NCI-H2029 (cell line): ENCODE results near the gene ST3GAL3.

Experiments used
- DNase-seq: peaks from one replicate; lab custom pipeline; 2025; lab: John Stamatoyannopoulos, UW

Gene ST3GAL3

DNA sequence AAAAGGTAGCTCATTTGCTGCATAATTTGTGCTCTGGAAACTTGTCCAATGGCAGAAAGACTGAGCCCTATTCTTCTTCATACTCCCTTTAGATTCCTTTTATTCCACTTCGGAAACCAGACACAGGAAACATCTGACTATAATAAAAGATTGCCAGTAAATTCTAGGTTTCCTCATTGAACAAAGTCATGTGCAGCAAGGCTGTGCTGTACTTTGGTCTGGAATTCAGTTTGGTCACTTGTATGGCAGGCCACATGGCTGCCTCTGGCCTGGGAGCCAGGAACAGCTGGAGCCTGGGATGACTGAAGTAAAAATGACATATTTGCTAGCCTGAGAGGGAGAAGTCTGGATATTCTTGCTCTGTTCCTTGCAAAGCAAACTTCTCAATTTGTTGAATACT is 79.6 kb downstream of the ST3GAL3 start:
- no peak for DNase-seq

DNA sequence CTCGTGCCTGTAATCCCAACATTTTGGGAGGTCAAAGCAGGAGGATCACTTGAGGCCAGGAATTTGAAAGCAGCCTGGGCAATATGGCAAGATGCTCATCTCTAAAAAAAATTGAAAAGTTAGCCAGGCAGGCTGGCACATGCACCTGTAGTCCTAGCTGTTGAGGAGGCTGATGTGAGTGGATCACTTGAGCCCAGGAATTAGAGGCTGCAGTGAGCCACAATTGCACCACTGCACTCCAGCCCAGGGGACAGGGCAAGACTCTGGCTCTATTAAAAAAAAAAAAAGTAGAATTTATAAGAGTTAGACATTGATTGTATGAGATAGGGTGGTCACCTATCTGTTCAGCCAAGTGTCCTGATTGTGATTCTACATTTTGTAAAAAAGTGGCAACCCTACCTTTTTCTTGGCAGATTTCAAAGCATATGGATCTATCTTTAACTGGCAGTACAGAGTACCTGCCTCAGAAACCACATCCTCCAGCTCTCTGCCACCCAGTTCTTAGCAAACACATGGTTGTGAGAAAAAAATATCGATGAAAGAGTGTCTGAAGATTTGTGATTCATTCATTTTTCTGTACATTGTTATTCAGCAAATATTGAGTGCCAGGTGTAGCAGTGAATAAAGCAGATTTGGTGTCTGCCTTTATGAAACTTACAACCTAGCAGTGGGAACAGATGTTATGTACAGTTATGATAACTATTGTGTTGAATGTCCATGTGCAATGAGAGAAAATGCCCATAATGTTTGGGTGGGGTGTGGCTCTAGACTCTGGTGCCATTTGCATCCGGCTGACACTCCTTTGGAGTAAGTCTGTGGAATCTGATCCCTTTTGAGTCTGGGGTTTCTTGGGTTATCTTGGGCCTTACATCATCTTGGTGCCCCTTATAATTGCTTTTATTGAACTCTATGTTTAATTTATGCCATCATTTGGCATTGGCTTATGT is 82.5 kb downstream of the ST3GAL3 start:
- no peak for DNase-seq

DNA sequence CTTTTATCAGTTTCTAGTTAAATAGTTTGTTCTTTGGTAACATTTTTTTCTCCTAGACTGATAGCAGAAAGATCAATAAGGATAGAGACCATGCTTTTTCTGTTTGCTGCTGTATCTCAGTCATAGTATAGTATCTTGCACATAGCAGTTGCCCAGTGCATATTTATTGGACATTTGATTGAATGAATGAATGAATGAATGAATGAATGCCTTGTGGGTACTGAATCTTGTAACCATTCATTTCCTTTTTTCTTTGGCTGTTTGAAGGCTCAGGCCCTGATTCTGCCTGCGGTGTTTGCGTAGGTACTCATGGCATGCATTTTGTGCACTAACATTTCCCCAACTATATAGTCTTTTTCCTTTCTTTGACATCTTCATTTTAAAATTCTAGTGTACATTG is 83.9 kb downstream of the ST3GAL3 start:
- no peak for DNase-seq

DNA sequence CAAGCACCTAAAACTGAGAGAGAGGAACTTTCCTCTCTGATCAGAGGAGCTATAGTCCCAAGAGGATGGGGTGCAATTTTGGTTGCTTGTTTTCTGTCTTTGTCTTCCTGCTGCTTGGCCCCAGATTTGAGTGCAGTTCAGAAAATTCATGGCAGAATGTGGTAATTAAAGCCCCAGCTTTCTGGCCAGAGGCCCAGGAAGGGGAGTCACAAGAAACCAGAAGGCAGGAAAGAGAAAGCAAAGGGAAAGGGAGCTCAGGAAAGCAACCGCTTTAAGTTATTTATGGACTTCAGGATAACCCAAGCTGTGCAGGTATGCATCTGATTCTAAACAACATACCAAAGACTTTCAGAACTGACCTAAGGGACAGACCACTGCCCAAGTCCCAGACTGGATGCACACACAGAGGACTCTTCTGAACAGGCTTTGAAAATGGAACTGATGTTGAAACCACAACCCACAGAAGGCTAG is 88.8 kb downstream of the ST3GAL3 start:
- no peak for DNase-seq

DNA sequence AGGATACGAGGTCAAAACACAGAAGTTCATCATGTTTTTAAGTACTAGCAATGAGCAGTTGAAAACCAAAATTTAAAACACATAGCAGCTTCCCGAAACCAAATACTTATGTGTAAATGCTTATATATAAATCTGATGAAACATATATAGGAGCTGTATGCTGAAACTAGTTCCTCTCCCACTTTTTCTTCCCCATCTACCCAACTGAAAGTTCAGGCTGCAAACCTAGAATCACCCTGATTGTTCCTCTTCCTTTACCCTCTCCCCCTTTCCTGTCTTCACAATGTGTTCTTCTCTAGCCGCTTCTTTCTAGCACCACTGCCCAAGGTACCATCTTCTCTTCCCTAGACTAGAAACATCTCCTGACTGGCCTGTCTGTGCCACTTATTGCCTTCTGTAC is 90.6 kb downstream of the ST3GAL3 start:
- no peak for DNase-seq

DNA sequence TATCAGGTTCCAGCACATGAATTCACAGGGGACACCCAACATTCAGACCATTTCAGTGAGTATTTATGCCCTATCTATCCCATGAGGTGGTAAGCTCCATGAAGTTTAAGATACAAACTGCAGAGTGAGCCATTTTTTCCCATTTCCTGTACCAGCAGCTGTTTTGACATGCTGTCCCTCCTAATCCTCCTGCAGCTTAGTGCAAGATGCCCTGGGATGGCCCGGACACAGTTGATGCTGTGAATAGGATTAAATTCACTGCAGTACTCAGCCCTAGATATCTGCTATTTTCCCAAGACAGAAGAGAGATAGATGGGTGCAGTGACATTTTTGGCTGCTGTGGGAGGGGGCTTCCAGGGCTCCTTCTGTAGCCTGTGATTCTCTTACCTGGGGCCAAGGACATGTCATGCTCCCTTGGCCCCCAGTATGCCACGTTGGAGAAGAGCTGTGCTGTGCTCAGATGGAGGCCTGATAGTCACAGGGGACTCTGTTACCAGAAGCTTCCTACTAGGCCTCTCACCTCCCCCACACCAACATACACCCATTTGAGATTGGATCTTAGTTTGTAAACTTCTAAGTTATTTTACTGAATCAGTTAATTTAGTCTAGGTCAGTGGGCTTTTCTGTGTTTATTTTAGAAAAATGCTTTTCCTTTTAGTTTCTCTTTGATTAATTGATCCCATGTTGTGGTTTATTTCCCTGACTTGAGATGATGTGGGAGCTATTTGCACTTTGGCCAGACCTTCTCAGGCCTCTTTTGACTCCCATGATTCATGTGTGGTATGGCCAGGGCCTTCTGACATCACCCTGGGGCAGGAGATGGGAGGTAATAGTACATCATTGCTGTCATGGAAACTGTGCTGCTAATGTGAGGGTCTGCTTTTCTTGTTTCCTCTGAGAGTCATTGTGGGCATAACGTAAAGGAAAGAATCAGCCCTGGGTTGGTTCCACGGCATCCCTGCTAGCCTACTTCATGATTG is 92.6 kb downstream of the ST3GAL3 start:
- DNase-seq = no peak

DNA sequence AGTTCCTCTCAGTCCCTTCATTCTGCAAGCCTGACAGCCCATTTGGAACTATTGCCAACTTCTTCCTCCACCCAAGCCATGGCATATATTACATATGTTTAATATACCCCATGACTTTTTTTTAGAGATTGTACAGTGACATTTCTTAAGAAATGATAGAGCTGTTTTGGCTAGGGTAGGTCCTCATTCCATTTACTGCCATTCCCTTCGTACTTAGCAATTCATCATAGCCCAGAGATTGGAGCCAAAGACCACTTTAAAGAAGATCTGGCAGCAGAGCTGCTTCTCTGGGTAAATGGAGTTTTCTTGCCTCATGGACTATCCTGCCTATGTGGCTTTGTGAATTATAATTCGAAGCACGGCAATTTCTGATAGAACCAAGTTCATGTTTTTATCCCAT is 93.4 kb downstream of the ST3GAL3 start:
- no peak for DNase-seq

DNA sequence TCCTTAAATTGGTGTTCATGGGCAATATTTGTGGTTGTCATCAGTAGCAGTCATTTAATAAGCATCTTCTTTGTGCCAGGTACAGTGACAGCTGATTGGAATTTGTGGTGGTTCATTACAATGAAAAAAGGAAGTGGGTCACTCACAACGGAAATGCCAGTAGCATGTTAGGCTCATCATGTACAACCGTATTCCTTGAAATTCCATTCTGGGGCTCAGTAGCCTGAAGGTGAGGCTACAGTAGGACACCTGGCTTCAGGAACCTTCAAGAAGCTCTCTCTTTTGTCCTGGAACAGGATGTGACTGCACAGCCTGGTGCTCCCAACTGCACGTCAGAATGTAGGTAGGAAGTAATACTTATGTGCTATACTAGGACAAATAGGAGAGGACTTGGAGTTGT is 93.9 kb downstream of the ST3GAL3 start:
- DNase-seq = no peak

DNA sequence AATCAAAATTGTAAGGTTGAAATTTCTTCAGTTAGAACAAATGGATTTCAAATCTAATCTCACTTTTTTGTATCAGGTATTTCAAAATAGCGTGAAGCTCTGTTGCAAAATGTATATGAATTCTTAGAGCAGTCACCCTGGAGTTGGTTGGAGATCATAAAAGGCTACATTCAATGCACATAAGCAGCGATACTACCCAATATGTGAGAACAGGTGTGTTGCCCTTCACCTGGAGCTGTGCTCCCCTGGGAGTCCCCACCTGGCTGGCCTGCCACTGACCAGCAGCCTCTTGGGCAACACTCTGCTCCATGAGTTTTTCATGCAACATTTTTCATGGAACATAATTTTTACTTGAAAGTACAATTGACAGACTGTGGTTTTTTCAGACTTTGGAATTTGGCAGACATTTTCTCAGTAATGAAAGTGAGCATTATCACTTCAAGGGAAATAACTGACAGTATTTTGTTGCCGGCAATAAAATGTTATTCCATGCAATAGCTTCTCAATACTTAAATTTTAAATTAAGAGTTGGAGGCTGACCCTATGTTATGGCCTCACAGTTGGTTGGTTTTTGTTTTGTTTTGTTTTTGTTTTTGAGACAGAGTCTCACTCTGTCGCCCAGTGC is 95.1 kb downstream of the ST3GAL3 start:
- no peak for DNase-seq

DNA sequence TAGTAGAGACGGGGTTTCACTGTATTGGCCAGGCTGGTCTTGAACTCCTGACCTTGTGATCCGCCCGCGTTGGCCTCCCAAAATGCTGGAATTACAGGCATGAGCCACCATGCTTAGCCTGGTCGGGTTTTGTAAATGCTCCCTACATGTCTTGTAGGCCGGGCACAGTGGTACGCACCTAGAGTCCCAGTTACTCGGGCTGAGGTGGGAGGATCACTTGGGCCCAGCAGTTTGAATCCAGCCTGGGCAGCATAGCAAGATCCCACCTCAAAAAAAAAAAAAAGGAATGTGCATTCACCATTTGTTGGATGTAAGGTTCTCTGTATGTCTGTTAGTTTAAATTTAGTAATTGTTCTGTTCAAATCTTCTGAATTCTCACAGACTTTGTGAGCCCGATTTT is 95.8 kb downstream of the ST3GAL3 start:
- no peak for DNase-seq

DNA sequence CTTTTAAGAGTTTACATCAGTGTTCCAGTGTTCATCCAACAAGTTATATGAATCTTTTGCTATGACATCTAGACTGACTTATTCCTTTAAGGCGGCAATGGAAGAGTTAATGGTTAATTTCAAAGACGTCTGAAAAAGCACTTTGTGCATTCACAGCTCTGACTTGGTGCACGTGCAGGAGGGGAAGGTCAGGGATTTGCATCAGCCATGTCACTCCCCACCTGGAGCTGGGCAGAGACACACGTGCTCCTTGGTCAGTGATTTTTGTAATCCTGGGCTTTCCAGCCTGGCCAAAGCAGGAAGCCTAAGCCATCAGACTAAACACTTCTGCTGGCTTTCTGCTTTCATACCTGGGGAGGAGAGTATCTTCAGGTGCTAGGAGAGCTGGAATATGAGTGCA is 96.3 kb downstream of the ST3GAL3 start:
- no peak for DNase-seq

DNA sequence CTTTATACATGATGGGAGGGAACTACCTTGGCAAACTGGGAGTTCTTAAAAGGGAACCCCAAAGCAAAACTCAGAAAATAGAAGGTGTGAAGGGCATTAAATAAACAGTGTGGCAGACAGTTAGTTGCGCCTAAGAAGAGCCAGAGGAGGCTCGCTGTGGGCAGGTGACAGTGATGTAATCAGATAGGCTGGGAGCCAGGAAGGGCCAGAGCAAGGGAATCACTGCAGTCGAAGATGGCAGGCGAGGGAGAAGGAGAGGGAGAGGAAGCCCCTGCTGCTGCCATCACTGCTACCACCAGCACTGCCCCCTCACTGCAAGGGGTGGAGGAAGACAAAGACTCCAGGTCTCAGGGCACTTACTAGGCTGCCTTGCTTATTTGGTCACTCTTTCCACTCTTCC is 97.2 kb downstream of the ST3GAL3 start:
- no peak for DNase-seq

DNA sequence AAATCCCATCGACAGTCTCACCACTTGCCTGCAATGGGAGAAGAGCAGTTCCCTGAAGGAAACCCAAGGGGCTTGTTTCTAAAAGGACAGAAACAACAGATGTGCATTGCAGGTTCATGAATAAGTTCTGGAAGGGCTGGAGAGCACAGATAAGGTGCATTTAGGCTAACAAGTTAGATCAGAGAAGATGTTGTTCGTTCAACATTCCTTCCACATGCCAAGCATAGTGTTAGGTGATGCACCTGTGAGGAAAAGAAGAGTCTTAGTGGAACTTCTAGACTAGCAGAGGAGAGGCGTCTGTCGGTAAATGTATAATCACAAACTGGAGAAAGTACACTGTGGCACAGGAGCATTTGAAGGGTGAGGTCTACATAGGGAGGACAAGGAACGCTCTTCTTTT is 98.0 kb downstream of the ST3GAL3 start:
- DNase-seq = no peak

DNA sequence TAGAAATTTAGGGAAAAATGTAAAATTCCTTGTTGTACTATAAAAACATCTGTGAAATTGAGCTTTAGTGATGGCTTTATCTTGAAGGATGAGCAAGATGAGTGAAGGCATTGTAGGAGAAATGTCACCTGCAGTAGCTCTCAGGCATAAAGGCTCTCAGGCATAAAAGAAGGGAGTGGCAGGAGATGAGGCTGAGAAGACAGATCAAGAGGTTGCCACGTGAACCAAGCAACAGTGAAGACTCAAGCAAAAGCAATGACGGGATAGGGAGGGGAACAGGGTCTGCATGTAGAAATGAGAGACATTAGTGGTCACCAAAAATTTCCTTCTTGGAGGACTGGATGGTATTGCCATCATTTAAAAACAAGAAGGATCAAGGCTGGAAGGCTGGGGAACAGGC is 98.8 kb downstream of the ST3GAL3 start:
- no peak for DNase-seq

DNA sequence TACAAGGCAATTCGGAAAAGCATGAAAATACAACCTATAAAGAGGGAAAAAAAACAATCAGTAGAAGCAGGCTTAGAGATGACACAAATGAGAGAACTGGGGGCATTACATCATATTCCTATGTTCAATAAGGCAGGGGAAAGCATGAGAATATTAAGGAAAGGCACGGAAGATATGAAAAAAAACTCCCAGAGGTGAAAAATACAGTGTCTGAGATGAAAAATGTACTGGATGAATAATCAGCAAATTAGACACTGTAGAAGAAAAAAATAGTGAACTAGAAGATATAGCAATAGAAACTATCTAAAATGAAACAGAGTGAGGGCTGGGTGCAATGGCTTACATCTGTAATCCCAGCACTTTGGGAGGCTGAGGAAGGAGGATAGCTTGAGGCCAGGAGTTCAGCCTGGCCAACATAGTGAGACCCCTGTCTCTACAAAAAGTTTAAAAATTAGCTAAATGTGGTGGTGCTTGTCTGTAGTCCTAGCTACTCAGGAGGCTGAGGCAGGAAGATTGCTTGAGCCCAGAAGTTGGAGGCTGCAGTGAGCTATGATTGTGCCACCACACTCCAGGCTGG is 101.8 kb downstream of the ST3GAL3 start:
- DNase-seq = no peak

DNA sequence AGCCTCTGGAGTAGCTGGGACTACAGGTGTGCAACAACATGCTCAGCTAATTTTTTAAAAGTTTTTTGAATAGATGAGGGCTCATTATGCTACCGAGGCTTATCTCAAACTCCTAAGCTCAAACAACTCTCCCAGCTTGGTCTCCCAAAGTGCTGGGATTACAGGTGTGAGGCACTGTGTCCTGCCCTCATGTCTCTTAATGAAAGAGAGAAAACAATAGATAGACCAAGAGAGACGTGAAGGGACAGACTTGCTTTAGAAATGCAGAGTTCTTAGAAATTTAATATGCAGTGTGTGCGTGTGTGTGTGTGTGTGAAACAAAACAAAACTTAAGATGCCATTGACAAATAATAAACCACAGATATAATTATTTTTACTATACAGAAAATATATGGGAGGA is 105.2 kb downstream of the ST3GAL3 start:
- DNase-seq = no peak

DNA sequence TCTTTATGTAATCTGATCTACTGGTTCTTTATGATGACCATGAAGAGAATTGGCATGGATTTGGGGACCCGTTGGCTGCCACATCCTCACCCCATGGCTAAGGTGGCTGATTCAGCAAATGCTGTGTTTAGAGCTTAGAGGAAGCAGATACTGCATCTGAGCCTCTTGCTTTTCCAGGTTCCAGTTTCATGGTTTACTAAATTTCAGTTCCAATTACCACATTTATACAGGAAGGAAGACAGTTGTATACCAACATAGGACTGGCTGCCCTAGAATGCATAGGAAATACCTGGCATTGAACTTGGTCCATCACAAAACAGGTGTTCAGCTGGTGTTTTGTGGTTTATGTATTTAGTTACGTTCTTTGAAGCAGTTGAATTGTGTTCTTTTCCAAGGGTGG is 107.1 kb downstream of the ST3GAL3 start:
- no peak for DNase-seq

DNA sequence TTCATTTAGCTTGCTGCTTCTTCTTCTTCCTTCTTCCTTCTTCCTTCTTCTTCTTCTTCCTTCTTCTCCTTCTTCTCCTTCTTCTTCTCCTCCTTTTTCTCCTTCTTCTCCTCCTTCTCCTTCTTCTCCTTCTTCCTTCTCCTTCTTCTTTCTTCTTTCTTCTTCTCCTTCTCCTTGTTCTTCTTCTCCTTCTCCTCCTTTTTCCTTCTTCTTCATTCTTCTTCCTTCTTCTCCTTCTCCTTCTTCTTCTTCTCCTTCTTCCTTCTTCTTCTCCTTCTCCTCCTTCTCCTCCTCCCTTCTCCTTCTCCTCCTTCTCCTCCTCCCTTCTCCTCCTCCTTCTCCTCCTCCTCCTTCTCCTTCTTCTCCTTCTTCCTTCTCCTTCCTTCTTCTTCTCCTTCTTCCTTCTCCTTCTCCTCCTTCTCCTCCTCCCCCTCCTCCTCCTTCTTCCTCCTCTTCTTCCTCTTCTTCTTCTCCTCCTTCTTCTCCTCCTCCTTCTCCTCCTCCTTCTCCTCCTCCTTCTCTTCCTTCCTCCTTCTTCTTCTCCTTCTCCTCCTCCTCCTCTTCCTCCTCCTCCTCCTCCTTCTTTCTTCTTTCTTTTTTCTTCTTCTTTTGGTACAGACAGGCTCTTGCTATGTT is 110.1 kb downstream of the ST3GAL3 start:
- DNase-seq = no peak

DNA sequence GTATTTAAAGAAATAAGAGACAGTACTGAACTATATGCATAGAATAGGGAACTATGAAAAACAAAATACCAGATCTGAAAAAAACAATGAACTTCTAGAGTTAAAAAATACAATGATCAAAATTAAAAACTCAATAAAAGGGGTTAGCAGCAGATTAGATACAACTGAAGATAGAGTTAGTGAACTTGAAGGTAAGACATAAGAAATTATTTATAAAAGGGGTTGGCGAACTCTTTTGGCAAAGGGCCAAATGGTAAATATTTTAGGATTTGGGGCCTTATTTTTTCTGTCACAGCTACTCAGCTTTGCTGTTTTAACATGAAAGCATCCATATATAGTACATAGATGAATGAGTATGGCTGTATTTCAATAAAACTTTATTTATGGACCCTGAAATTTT is 111.4 kb downstream of the ST3GAL3 start:
- DNase-seq = no peak

DNA sequence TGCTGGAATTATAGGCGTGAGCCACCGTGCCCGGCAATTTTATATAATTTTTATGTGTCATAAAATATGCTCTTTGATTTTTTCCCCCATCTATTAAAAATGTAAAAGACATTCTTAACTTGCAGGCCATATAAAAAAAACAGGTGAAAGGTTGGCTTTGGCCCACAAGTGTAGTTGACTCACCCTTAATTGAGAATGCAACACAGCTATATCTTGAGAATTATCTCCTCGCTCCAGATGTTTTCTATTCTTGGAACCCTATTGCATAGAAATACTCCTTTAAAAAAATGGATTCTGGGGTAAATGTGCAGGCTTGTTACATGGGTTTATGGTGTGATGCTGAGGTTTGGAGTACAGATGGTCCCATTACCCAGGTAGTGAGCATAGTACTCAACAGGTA is 112.0 kb downstream of the ST3GAL3 start:
- DNase-seq = no peak

DNA sequence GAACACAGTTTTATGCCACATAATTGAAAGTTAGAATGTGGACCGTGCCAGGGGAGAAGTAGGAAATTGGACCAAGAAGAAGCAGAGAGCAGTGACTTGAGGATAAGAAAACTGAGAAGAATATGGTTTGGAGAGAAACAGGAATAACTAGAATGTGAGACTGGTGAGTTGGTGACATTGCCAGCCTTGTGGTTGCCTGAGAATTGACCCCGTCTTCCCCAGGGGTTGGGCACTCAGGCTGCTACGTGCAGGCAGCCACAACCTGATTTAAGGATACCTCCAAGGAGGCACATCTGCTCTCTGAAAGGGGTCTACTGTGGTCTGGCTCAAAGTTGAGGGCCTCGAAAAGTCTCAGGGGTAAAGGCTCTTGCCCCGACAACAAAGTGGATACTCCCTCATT is 114.1 kb downstream of the ST3GAL3 start:
- no peak for DNase-seq
